Spleen (tissue), 11 donors: ENCODE results near the gene PTCD2. TPM values are rescaled to one million over a fixed set of nuclear protein-coding genes. Genes with fewer than 3 reads are reported as not detected.

Source experiments
- polyA plus RNA-seq, 3 donors: library from polyadenylated mRNA; stranded (reverse); fragments of 200-250 nt; gene quantifications; one replicate each; pipeline ENCODE4 v1.2.1, GENCODE V29; 2013
- small RNA-seq, 4 donors: library from RNA; depleted of rRNA; stranded (forward); fragments of <200 nt; gene quantifications; one replicate each; pipeline ENCODE3, GENCODE V24; 2016
- total RNA-seq, 7 donors: library from RNA; depleted of rRNA in 3 of 7; stranded (reverse); fragments of >200 nt in 3 of 7; fragmentation: NEBNext Ultra II Directional in 4 of 7; extraction: Animal tissue kit (Norgen Biotek cat#: 25700) in 4 of 7; gene quantifications; one replicate each; pipeline versions ENCODE4 v1.1.0 to v1.2.1, GENCODE V29; 2016 to 2021
- donor health status: healthy with polysubstance abuse.
- donor health status: DM: no; HTN: no; CAD: no; lungs with moderate emphysema.
- donor health status: DM: no; HTN: no; CAD: no.
- donor health status: Bipolar disorder and iron deficiency.
- donor health status: healthy.
- donor health status: DM: no; HTN: no; CAD: no.
- donor health status: DM: yes; HTN: yes; CAD: no.

PTCD2 gene
- total and polyA plus RNA-seq, 10 donors = 1.2 to 11.7 (median 7.5) TPM

Small RNAs within 50 kb of the gene (small RNA-seq; reads per million reads assigned to genes)
- gene RN7SL153P = 0 reads per million in 4 donors

Other genes starting within 250 kb of the PTCD2 start
- 10 to 100 TPM in 5 of 7 donors, 1 to 10 TPM in 2; 5.7 to 17.3 (median 12.5) TPM for gene MAP1B, start 212.9 kb upstream of the PTCD2 start, total RNA-seq
- under 1 TPM; 0.68 to 0.76 (median 0.70) TPM for gene MAP1B, start 212.9 kb upstream of the PTCD2 start, polyA plus RNA-seq
- gene MRPS27, start 133 bp upstream of the PTCD2 start, total RNA-seq = 10 to 100 TPM; 38.3 to 55.5 (median 46.4) TPM
- 10 to 100 TPM; 23.5 to 27.9 (median 27.4) TPM for gene MRPS27, start 133 bp upstream of the PTCD2 start, polyA plus RNA-seq
- gene ZNF366, start 187.0 kb downstream of the PTCD2 start, total RNA-seq = 10 to 100 TPM in 5 of 7 donors, 1 to 10 TPM in 2; 8.1 to 19.8 (median 14.7) TPM
- gene ZNF366, start 187.0 kb downstream of the PTCD2 start, polyA plus RNA-seq = 1 to 10 TPM in 1 of 3 donors, under 1 TPM in 2; 0.26 to 2.3 (median 0.38) TPM